ENCODE results near the gene KIDINS220.

KIDINS220 gene

GRCh38 chr2:8833853-8834252 lies 3.6 kb downstream of the KIDINS220 start:
- H3K79me1 ChIP-seq (replicated peaks; ENCODE audit: low read length, poor library complexity, severe bottlenecking): peaks cover 21% of the 10 kb centered on the region
- H3K9me3 ChIP-seq (ENCODE audit: control insufficient read depth, low read length): no peaks in the 10 kb centered on the region
- no peak overlapping the region for H3K27ac ChIP-seq (ENCODE audit: low read length, poor library complexity, severe bottlenecking)
- H2BK120ac ChIP-seq (ENCODE audit: low read depth, low read length): no peak overlapping the region
- no peak overlapping the region for H3K4me3 ChIP-seq (ENCODE audit: insufficient read depth in 1 of 2, low read depth in 1 of 2, low read length in 2 of 2)
- no peaks in the 10 kb centered on the region for H3K36me3 ChIP-seq (ENCODE audit: control insufficient read depth in 1 of 2, insufficient read depth in 2 of 2, low read depth in 1 of 2, low read length in 2 of 2)
- H2AK5ac ChIP-seq (ENCODE audit: low read length, severe bottlenecking): peak overlapping the region; percentile 10
- 95% methylated on average over 7 of the region's 7 CpGs for WGBS
- H3K18ac ChIP-seq (ENCODE audit: low read depth in 1 of 2, low read length in 2 of 2): no peak overlapping the region
- H2BK5ac ChIP-seq (ENCODE audit: low read depth, low read length, poor library complexity, severe bottlenecking): no peak overlapping the region
- no peak overlapping the region for H2AFZ ChIP-seq (ENCODE audit: low read depth, low read length)
- H4K8ac ChIP-seq (ENCODE audit: low read length): no peak overlapping the region
- H3K23ac ChIP-seq (ENCODE audit: low read length in 2 of 2): no peak overlapping the region
- no peak overlapping the region for H3K4me2 ChIP-seq (ENCODE audit: low read length, poor library complexity, severe bottlenecking)
- no peaks in the 10 kb centered on the region for H3K27me3 ChIP-seq (ENCODE audit: control insufficient read depth in 1 of 2, insufficient read depth in 1 of 2, low read length in 2 of 2)
- no peak overlapping the region for H2BK12ac ChIP-seq (ENCODE audit: low read length in 2 of 2)
- no peak for DNase-seq
- H2BK15ac ChIP-seq (ENCODE audit: low read depth, poor library complexity, severe bottlenecking): no peak overlapping the region
- no peak overlapping the region for H3K4ac ChIP-seq (ENCODE audit: low read depth in 1 of 2, low read length in 2 of 2)
- peaks cover 10% of the 10 kb centered on the region for H3K4me1 ChIP-seq (ENCODE audit: control insufficient read depth, insufficient read depth, low read depth, low read length)
- H3K14ac ChIP-seq (ENCODE audit: low read length in 2 of 2): peak overlapping the region in 1 of 2 experiments; percentile 92
- H4K91ac ChIP-seq (ENCODE audit: low read length): no peak overlapping the region
- H3K9ac ChIP-seq (ENCODE audit: low read length): no peak overlapping the region

GRCh38 chr2:8831516-8831915 lies 5.9 kb downstream of the KIDINS220 start:
- no peak overlapping the region for H2BK5ac ChIP-seq (ENCODE audit: low read depth, low read length, poor library complexity, severe bottlenecking)

GRCh38 chr2:8827729-8828128 lies 9.7 kb downstream of the KIDINS220 start:
- Histone ChIP-seq H3K4me2 (ENCODE audit: low read length, poor library complexity, severe bottlenecking) (no peak overlapping the region), H2BK120ac (ENCODE audit: low read depth, low read length) (no peak overlapping the region), H3K79me1 (replicated peaks; ENCODE audit: low read length, poor library complexity, severe bottlenecking) (peaks cover 18% of the 10 kb centered on the region), H3K23ac (ENCODE audit: low read length in 2 of 2) (no peak overlapping the region), H3K9me3 (ENCODE audit: control insufficient read depth, low read length) (no peaks in the 10 kb centered on the region), H2BK12ac (ENCODE audit: low read length in 2 of 2) (no peak overlapping the region), H3K4me1 (ENCODE audit: control insufficient read depth, insufficient read depth, low read depth, low read length) (peaks cover 2% of the 10 kb centered on the region), H4K8ac (ENCODE audit: low read length) (no peak overlapping the region), H3K27ac (ENCODE audit: low read length, poor library complexity, severe bottlenecking) (no peak overlapping the region), H4K91ac (ENCODE audit: low read length) (no peak overlapping the region), H3K36me3 (ENCODE audit: control insufficient read depth in 1 of 2, insufficient read depth in 2 of 2, low read depth in 1 of 2, low read length in 2 of 2) (peaks cover 7 to 31% of the 10 kb centered on the region in 2 experiments), H3K18ac (ENCODE audit: low read depth in 1 of 2, low read length in 2 of 2) (no peak overlapping the region), H2BK5ac (ENCODE audit: low read depth, low read length, poor library complexity, severe bottlenecking) (no peak overlapping the region), H3K14ac (ENCODE audit: low read length in 2 of 2) (no peak overlapping the region), H2AK5ac (ENCODE audit: low read length, severe bottlenecking) (no peak overlapping the region), H2BK15ac (ENCODE audit: low read depth, poor library complexity, severe bottlenecking) (no peak overlapping the region), H3K9ac (ENCODE audit: low read length) (no peak overlapping the region), H3K4ac (ENCODE audit: low read depth in 1 of 2, low read length in 2 of 2) (no peak overlapping the region), H3K4me3 (ENCODE audit: insufficient read depth in 1 of 2, low read depth in 1 of 2, low read length in 2 of 2) (no peak overlapping the region), H2AFZ (ENCODE audit: low read depth, low read length) (no peak overlapping the region), H3K27me3 (ENCODE audit: control insufficient read depth in 1 of 2, insufficient read depth in 1 of 2, low read length in 2 of 2) (no peaks in the 10 kb centered on the region)
- WGBS: 96% methylated on average over 2 of the region's 2 CpGs
- DNase-seq: no peak

More at GRCh38 chr2:8831516-8831915, 5.9 kb downstream of the KIDINS220 start:
- H2BK120ac ChIP-seq (ENCODE audit: low read depth, low read length): no peak overlapping the region
- H3K14ac ChIP-seq (ENCODE audit: low read length in 2 of 2): no peak overlapping the region
- H3K9ac ChIP-seq (ENCODE audit: low read length): no peak overlapping the region
- H4K8ac ChIP-seq (ENCODE audit: low read length): no peak overlapping the region
- H3K27me3 ChIP-seq (ENCODE audit: control insufficient read depth in 1 of 2, insufficient read depth in 1 of 2, low read length in 2 of 2): no peaks in the 10 kb centered on the region
- WGBS: 97% methylated on average over 2 of the region's 2 CpGs
- H3K4me1 ChIP-seq (ENCODE audit: control insufficient read depth, insufficient read depth, low read depth, low read length): peaks cover 11% of the 10 kb centered on the region
- H3K27ac ChIP-seq (ENCODE audit: low read length, poor library complexity, severe bottlenecking): no peak overlapping the region
- no peak overlapping the region for H3K23ac ChIP-seq (ENCODE audit: low read length in 2 of 2)
- DNase-seq: no peak
- H3K36me3 ChIP-seq (ENCODE audit: control insufficient read depth in 1 of 2, insufficient read depth in 2 of 2, low read depth in 1 of 2, low read length in 2 of 2): peaks cover 0 to 4% of the 10 kb centered on the region in 2 experiments
- no peak overlapping the region for H3K18ac ChIP-seq (ENCODE audit: low read depth in 1 of 2, low read length in 2 of 2)
- no peak overlapping the region for H2BK15ac ChIP-seq (ENCODE audit: low read depth, poor library complexity, severe bottlenecking)
- peaks cover 26% of the 10 kb centered on the region for H3K79me1 ChIP-seq (replicated peaks; ENCODE audit: low read length, poor library complexity, severe bottlenecking)
- H2BK12ac ChIP-seq (ENCODE audit: low read length in 2 of 2): no peak overlapping the region
- H2AK5ac ChIP-seq (ENCODE audit: low read length, severe bottlenecking): no peak overlapping the region
- no peak overlapping the region for H3K4me3 ChIP-seq (ENCODE audit: insufficient read depth in 1 of 2, low read depth in 1 of 2, low read length in 2 of 2)
- H4K91ac ChIP-seq (ENCODE audit: low read length): no peak overlapping the region
- H3K4ac ChIP-seq (ENCODE audit: low read depth in 1 of 2, low read length in 2 of 2): no peak overlapping the region
- H2AFZ ChIP-seq (ENCODE audit: low read depth, low read length): no peak overlapping the region
- no peaks in the 10 kb centered on the region for H3K9me3 ChIP-seq (ENCODE audit: control insufficient read depth, low read length)
- H3K4me2 ChIP-seq (ENCODE audit: low read length, poor library complexity, severe bottlenecking): no peak overlapping the region

- no peaks in the 10 kb centered on the region for H3K27me3 ChIP-seq (ENCODE audit: control insufficient read depth in 1 of 2, insufficient read depth in 1 of 2, low read length in 2 of 2)
- peaks cover 17% of the 10 kb centered on the region for H3K79me1 ChIP-seq (replicated peaks; ENCODE audit: low read length, poor library complexity, severe bottlenecking)
- peak; percentile 60 for DNase-seq
- peaks cover 3% of the 10 kb centered on the region for H3K4me1 ChIP-seq (ENCODE audit: control insufficient read depth, insufficient read depth, low read depth, low read length)
- no peak overlapping the region for H3K4ac ChIP-seq (ENCODE audit: low read depth in 1 of 2, low read length in 2 of 2)
- no peak overlapping the region for H2BK12ac ChIP-seq (ENCODE audit: low read length in 2 of 2)
- H4K8ac ChIP-seq (ENCODE audit: low read length): no peak overlapping the region
- no peak overlapping the region for H4K91ac ChIP-seq (ENCODE audit: low read length)
- no peak overlapping the region for H3K4me2 ChIP-seq (ENCODE audit: low read length, poor library complexity, severe bottlenecking)
- H3K18ac ChIP-seq (ENCODE audit: low read depth in 1 of 2, low read length in 2 of 2): no peak overlapping the region
- H3K9ac ChIP-seq (ENCODE audit: low read length): no peak overlapping the region
- no peak overlapping the region for H2AK5ac ChIP-seq (ENCODE audit: low read length, severe bottlenecking)
- WGBS: 95% methylated on average over 4 of the region's 4 CpGs
- H3K9me3 ChIP-seq (ENCODE audit: control insufficient read depth, low read length): no peaks in the 10 kb centered on the region
- H3K14ac ChIP-seq (ENCODE audit: low read length in 2 of 2): no peak overlapping the region
- no peak overlapping the region for H2AFZ ChIP-seq (ENCODE audit: low read depth, low read length)
- no peak overlapping the region for H2BK5ac ChIP-seq (ENCODE audit: low read depth, low read length, poor library complexity, severe bottlenecking)
- H3K36me3 ChIP-seq (ENCODE audit: control insufficient read depth in 1 of 2, insufficient read depth in 2 of 2, low read depth in 1 of 2, low read length in 2 of 2): peaks cover 9 to 58% of the 10 kb centered on the region in 2 experiments
- H2BK120ac ChIP-seq (ENCODE audit: low read depth, low read length): no peak overlapping the region
- H3K27ac ChIP-seq (ENCODE audit: low read length, poor library complexity, severe bottlenecking): no peak overlapping the region
- H3K23ac ChIP-seq (ENCODE audit: low read length in 2 of 2): no peak overlapping the region
- H3K4me3 ChIP-seq (ENCODE audit: insufficient read depth in 1 of 2, low read depth in 1 of 2, low read length in 2 of 2): no peak overlapping the region
- no peak overlapping the region for H2BK15ac ChIP-seq (ENCODE audit: low read depth, poor library complexity, severe bottlenecking)
These were observed 15.2 kb downstream of the KIDINS220 start for GRCh38 chr2:8822218-8822617.
